Measurements from ENCODE around the gene IKZF1.
"Not testable (repeated sequence)": the region's sequence is repeated elsewhere in the genome, so short reads cannot be mapped to it uniquely, and the experiment has no call there.

IKZF1 gene

DNA sequence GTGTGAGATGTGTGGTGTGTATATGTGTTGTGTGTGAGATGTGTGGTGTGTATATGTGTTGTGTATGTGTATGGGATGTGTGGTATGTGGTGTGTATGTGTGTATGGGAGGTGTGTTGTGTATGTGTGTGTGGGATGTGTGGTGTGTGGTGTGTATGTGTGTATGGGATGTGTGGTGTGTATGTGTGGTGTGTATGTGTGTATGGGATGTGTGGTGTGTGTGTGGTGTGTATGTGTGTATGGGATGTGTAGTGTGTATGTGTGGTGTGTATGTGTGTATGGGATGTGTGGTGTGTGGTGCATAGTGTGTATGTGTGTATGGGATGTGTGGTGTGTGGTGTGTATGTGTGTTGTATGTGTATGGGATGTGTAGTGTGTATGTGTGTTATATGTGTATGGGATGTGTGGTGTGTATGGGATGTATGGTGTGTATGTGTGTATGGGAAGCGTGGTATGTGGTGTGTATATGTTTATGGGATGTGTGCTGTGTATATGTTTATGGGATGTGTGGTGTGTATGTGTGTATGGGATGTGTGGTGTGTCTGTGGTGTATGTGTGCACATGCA is 30.8 kb downstream of the IKZF1 start:
- no peak for DNase-seq

- DNase-seq = peak; percentile 83
Measured at GRCh38 chr7:50335795-50336754, 31.6 kb downstream of the IKZF1 start.

GRCh38 chr7:50336894-50337703 is 32.6 kb downstream of the IKZF1 start:
- peak; percentile 60 for DNase-seq

DNA sequence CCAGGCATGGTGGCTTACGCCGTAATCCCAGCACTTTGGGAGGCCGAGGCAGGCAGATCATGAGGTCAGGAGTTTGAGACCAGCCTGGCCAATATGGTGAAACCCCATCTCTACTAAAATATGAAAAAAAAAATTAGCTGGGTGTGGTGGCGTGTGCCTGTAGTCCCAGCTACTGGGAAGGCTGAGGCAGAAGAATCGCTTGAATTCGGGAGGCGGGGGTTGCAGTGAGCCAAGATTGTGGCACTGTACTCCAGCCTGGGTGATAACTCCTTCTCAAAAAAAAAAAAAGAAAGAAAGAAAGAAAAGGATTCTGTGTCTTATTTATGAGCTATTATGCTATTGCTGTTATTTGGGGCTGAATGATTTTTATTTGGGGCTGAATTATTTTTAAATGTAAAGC is 35.0 kb downstream of the IKZF1 start:
- DNase-seq = not testable (repeated sequence)

GRCh38 chr7:50339990-50340500 is 35.5 kb downstream of the IKZF1 start:
- peak; percentile 64 for DNase-seq

- no peak for DNase-seq
Measured at GRCh38 chr7:50341724-50342123, 37.2 kb downstream of the IKZF1 start.

DNA sequence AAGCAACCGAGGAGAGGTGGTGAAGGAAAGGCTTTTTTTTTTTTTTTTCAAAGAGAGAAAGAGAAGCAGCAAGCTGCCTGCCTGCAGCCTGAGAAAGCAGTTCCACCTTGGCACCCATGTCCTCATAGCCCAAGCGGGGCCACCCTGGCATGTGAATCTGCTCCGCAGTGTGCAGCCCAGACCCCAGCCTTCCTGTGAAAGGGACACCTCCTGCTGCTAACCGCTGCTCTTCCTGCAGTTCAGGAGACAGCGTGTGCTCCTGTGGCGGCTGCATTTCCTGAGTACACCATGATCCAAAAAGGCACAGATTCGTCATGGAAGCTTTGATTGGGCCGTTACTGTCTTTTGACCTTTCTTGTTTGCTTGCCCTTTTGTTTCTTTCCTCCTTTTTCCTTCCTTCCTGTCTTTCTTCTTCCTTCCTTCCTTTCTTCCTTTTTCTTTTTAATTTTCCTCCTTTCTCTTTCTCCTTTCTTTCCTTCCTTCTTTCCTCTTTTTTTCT is 38.1 kb downstream of the IKZF1 start:
- peak; percentile 69 for DNase-seq

GRCh38 chr7:50346545-50347497 is 42.3 kb downstream of the IKZF1 start:
- DNase-seq = no peak

GRCh38 chr7:50347693-50348092 is 43.2 kb downstream of the IKZF1 start:
- peak; percentile 63 for DNase-seq

DNA sequence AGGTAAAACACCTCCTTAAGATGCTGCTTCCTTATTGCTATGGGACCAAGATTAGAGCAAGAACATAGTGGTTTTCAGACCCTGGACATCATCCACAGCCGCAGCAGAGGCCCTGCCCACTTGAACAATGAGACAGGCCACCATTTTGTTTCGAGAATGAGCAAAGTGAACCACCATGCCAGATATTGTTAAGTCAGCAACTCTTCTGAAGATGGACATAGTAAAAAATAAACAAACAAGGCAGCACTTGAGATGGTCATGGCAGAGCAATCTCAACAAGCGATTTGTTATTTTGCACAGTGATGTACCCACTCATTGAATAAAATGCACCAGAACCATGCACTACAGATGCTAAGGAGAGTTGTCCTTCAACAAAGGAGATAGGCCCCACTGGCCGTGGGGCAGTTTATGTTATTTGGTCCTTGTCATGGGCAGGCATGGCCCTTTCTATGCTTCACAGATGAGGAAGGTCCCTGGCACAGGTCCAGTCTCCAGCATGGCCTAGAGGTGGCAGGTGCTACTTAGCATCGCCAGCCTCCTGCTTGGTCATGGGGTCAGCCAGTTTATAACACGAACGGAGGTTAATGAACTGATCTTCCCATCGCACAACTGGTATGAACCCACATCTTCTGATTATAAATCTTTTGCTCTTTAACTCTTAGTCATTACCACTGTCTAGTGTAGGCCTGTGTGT is 44.1 kb downstream of the IKZF1 start:
- no peak for DNase-seq

DNA sequence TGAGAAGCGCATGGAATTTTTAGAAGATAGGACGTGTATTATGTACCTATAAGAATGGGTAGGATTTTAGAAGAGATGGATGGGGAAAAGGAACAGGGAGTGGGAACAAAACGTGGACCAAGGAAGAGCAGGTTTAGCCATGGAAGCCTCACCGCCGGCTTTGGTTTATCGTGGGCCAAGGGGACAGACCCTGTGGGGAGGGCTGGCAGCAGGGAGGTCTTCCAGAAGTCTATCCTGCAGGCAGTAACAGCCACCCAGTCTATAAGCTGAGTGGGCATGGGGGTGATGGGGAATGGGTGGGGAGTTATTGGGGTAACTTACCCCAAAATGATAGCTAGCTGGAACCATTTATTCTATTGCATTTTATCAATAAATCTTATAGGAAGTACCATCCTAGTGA is 44.9 kb downstream of the IKZF1 start:
- DNase-seq = no peak

- DNase-seq = peak; percentile 68
Measured at GRCh38 chr7:50349963-50350944, 45.7 kb downstream of the IKZF1 start.

DNA sequence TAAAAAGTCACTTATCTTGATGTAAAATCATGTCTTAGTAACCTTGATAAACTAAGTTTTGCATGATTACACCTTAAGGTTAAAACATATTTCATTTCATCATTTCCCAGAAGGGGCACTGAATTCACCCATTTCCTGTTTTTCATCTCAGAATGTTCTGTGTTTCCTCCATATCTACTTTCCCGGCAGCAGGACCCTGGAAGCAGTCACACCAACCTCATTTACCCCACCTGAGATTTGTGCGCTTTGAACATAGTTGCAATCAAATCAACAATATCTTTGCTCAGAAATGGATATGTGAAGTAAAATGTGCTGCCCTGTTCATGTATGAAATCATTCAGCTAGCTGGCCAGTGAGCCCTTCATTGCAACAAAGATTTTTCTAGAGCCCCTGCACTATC is 46.8 kb downstream of the IKZF1 start:
- peak; percentile 56 for DNase-seq

DNA sequence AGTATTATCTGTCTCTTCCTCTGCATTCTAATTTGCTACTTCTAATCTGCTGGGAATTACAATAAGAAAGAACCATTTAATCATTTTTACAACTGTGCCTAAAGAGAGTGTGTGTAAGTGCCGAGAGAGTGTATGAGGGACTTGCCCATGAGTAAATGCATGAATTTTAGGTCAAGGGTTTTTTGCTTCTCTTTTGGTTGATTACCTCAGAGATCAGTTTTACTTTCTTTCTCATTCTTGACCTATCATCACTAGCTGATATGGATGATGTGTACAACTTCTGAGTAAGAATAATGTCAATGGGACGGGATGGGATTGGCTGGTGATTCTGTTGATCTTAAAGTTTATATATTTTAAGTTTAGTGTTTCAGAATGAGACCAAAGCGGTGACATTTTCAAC is 47.8 kb downstream of the IKZF1 start:
- DNase-seq = peak; percentile 84

- no peak for DNase-seq
Measured at GRCh38 chr7:50352751-50353150, 48.2 kb downstream of the IKZF1 start.

DNA sequence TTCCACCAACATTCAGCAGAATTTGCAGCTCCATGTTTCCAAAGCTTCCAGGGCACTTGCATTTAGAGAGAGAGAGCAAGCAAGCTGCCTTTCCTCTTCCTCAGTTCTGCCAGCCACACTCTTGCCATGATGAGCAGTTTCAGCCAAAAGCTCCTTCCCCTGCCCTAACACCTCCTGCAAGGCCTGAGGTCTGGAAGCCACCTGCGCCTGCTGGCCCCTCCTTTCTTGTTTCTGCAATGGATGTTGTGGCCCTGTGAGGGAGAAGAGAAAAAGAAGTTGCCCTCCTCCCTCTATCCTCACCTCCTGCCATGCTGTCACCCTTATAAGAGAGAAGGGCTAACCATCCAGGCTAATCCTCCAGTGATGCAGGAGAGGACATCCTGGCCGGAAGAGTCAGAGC is 48.7 kb downstream of the IKZF1 start:
- no peak for DNase-seq

DNA sequence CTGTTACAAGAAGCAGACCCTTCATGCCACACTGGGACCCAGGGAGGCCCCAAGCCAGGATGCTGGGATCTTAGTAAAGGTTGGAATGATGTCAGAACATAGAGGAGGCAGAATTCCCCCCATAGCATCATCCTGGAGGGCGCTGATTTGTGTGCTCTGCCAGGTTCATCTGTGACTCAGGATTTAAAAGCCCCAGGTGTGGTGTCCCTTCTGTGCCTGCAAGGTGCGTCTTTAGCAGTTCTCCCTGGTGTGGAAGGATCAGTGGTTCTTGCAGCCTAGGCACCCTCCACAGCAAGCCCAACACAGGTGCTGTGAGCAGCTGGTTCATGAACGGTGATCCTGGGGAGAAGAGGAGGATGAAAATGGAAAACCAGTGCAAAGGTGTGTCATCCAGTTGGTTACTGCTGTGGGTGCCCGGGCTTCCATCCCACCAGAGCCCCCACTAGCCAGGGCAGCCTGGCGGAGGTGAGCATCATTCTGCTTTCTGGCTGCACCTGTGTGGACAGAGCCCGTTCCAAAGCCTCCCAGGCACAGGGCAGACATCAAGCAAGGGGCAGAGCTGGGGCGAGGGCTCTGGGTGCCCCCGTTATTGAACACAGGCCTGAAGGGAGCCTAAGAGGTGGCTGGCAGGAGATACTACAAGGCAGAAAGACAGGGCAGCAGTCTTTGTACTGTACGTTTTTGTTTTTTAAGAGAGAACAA is 49.5 kb downstream of the IKZF1 start:
- no peak for DNase-seq

- no peak for DNase-seq
Measured at GRCh38 chr7:50355817-50356178, 51.3 kb downstream of the IKZF1 start.

DNA sequence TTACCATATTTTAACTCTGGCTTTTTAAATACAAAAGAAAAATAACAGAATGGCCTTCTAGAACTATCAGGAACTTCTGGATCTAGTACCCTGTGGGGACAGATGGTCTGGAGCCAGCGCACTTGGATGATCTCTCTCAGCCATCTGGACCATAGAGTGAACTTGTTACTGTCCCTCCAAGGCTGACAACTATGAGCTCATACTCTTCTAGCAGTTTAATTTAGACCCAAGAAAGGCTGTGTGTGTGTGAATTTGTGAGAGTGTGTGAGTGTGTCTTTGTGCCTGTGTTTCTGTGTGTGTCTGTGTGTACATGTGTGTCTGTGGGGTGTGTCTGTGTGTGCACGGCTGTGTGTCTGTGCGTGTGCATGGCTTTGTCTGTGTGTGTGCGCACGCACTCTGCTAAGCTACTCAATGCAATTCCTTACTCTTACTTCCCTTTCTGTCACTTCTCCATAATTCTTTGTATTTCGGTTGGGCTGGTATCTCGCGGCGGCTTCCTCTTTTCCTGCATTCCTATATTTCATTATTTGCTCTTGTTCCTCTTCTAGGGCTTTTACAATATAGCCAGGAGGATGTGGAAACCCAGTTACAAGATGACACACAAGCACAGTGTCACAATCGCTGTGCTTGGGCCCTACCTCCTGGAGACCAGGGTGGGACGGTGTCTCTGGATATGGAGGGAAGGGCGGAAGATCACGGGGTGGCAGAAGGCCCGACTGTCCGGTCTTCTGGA is 51.9 kb downstream of the IKZF1 start:
- DNase-seq = no peak

Measured in CD4-positive, alpha-beta T cell treated with Interleukin-12 subunit alpha and Interleukin-12 subunit beta, for 1 hour (primary cell).